ENCODE data around the gene SLC34A3. TPM values are rescaled to one million over a fixed set of nuclear protein-coding genes. Genes with fewer than 3 reads are reported as not detected.

The SLC34A3 gene
- total and polyA plus RNA-seq, 3 experiments from 2014 or later, result not detected

GRCh38 chr9:137204731-137205125 is 26.0 kb upstream of the SLC34A3 start:
- no peaks in the 10 kb centered on the region for H3K9me3 ChIP-seq (ENCODE audit: low read length)
- ChIA-PET CTCF (interaction anchor here (1.1 to 1.9 kb wide), 3 partner anchors 16 to 158 kb away, joined by 3 to 6 read pairs (median 3); partner anchors contain the start of gene SSNA1), POLR2A (interaction anchor here (0.9 to 2.8 kb wide), 4 partner anchors 15 to 109 kb away, joined by 3 to 11 read pairs (median 4); partner anchors contain the start of gene TUBB4B)
- H3K36me3 ChIP-seq (ENCODE audit: insufficient read depth, low read length), result peaks cover 5% of the 10 kb centered on the region
- peaks cover 38 to 54% (median 41%) of the 10 kb centered on the region in 3 donors for H3K4me1 Mint-ChIP-seq
- peaks cover 40% of the 10 kb centered on the region for H3K4me1 ChIP-seq (ENCODE audit: insufficient read depth, low read length)
- DNase-seq, result no peak
- peak overlapping the region; percentile 89 to 96 (median 91) for H3K4me3 Mint-ChIP-seq
- H3K27me3 Mint-ChIP-seq, result peaks cover 0 to 1% of the 10 kb centered on the region in 2 donors
- H3K9me3 Mint-ChIP-seq, result no peaks in the 10 kb centered on the region
- H3K4me3 ChIP-seq (ENCODE audit: low read length), result peak overlapping the region; percentile 97
- peak overlapping the region; percentile 85 for H3K27ac ChIP-seq (ENCODE audit: low read depth, low read length)
- no peaks in the 10 kb centered on the region for H3K27me3 ChIP-seq (ENCODE audit: insufficient read depth, low read length, poor library complexity, severe bottlenecking)
- H3K36me3 Mint-ChIP-seq, result peaks cover 0 to 19% (median 7%) of the 10 kb centered on the region in 3 donors
- H3K27ac Mint-ChIP-seq, result peak overlapping the region; percentile 68 to 96 (median 94)

- peaks cover 5% of the 10 kb centered on the region for H3K36me3 ChIP-seq (ENCODE audit: insufficient read depth, low read length)
- Mint-ChIP-seq H3K27me3 (peaks cover 0 to 1% of the 10 kb centered on the region in 2 donors), H3K36me3 (peaks cover 0 to 21% (median 7%) of the 10 kb centered on the region in 3 donors), H3K4me1 (peaks cover 38 to 54% (median 41%) of the 10 kb centered on the region in 3 donors), H3K27ac (peak within 1 kb of the TSS; percentile 88 to 96 (median 95)), H3K4me3 (peak within 1 kb of the TSS; percentile 89 to 96 (median 91)), H3K9me3 (no peaks in the 10 kb centered on the region)
- no peaks in the 10 kb centered on the region for H3K27me3 ChIP-seq (ENCODE audit: insufficient read depth, low read length, poor library complexity, severe bottlenecking)
- H3K27ac ChIP-seq (ENCODE audit: low read depth, low read length), result peak within 1 kb of the TSS; percentile 85
- H3K4me3 ChIP-seq (ENCODE audit: low read length), result peak within 1 kb of the TSS; percentile 97
- ChIA-PET CTCF (interaction anchor here (1.1 to 1.9 kb wide), 3 partner anchors 16 to 159 kb away, joined by 3 to 6 read pairs (median 3); partner anchors contain the start of gene SSNA1), POLR2A (interaction anchor here (0.9 to 2.8 kb wide), 5 partner anchors 16 to 110 kb away, joined by 3 to 11 read pairs (median 3); partner anchors contain the start of gene TUBB4B)
- H3K4me1 ChIP-seq (ENCODE audit: insufficient read depth, low read length), result peaks cover 40% of the 10 kb centered on the region
- peak; percentile 87 to 95 (median 92) for DNase-seq
- no peaks in the 10 kb centered on the region for H3K9me3 ChIP-seq (ENCODE audit: low read length)
Measured at GRCh38 chr9:137205126-137206069, 25.3 kb upstream of the SLC34A3 start, which contains the start of the genes NDOR1 and TMEM203. Gene NDOR1 (plus strand): TSS chr9:137205700. CDS start chr9:137205778, 78 bp downstream. Gene TMEM203 (minus strand): TSS chr9:137205648. CDS start chr9:137205414, 234 bp downstream.

- H3K27ac Mint-ChIP-seq, result peak overlapping the region; percentile 85 to 96 (median 92)
- ChIA-PET CTCF (interaction anchor here (1.2 to 1.4 kb wide), 2 partner anchors 20 to 30 kb away, joined by 3 to 4 read pairs; partner anchors contain the start of gene RNF224), POLR2A (interaction anchor here (1.1 to 2.0 kb wide), 2 partner anchors 17 to 77 kb away, joined by 3 to 7 read pairs; no protein-coding TSS in a partner anchor)
- peak overlapping the region; percentile 79 to 96 (median 90) for H3K4me3 Mint-ChIP-seq
- Histone ChIP-seq H3K9me3 (ENCODE audit: low read length) (no peaks in the 10 kb centered on the region), H3K36me3 (ENCODE audit: insufficient read depth, low read length) (peaks cover 5% of the 10 kb centered on the region), H3K4me1 (ENCODE audit: insufficient read depth, low read length) (peaks cover 34% of the 10 kb centered on the region), H3K27me3 (ENCODE audit: insufficient read depth, low read length, poor library complexity, severe bottlenecking) (no peaks in the 10 kb centered on the region), H3K4me3 (ENCODE audit: low read length) (peak overlapping the region; percentile 97), H3K27ac (ENCODE audit: low read depth, low read length) (peak overlapping the region; percentile 7)
- H3K36me3 Mint-ChIP-seq, result peaks cover 0 to 21% (median 7%) of the 10 kb centered on the region in 3 donors
- H3K4me1 Mint-ChIP-seq, result peaks cover 34 to 47% (median 38%) of the 10 kb centered on the region in 3 donors
- DNase-seq, result no peak
- H3K27me3 Mint-ChIP-seq, result peaks cover 0 to 1% of the 10 kb centered on the region in 2 donors
- H3K9me3 Mint-ChIP-seq, result no peaks in the 10 kb centered on the region
Measured at GRCh38 chr9:137206602-137207001, 24.1 kb upstream of the SLC34A3 start.

GRCh38 chr9:137211532-137211931 is 19.2 kb upstream of the SLC34A3 start:
- Mint-ChIP-seq H3K9me3 (no peaks in the 10 kb centered on the region), H3K36me3 (peaks cover 0 to 25% (median 7%) of the 10 kb centered on the region in 3 donors), H3K27me3 (peaks cover 0 to 1% of the 10 kb centered on the region in 2 donors), H3K4me3 (peak overlapping the region in 1 of 7 donors; percentile 30), H3K4me1 (peaks cover 12 to 13% (median 12%) of the 10 kb centered on the region in 3 donors), H3K27ac (peak overlapping the region in 1 of 8 donors; percentile 83)
- Histone ChIP-seq H3K36me3 (ENCODE audit: insufficient read depth, low read length) (peaks cover 5% of the 10 kb centered on the region), H3K4me3 (ENCODE audit: low read length) (no peak overlapping the region), H3K27me3 (ENCODE audit: insufficient read depth, low read length, poor library complexity, severe bottlenecking) (no peaks in the 10 kb centered on the region), H3K27ac (ENCODE audit: low read depth, low read length) (no peak overlapping the region), H3K9me3 (ENCODE audit: low read length) (no peaks in the 10 kb centered on the region), H3K4me1 (ENCODE audit: insufficient read depth, low read length) (peaks cover 7% of the 10 kb centered on the region)
- POLR2A ChIA-PET, result no interaction called here
- DNase-seq, result no peak
- CTCF ChIA-PET, result no interaction called here

- DNase-seq, result no peak
- Histone ChIP-seq H3K4me3 (ENCODE audit: low read length) (no peak overlapping the region), H3K4me1 (ENCODE audit: insufficient read depth, low read length) (no peaks in the 10 kb centered on the region), H3K27ac (ENCODE audit: low read depth, low read length) (no peak overlapping the region), H3K36me3 (ENCODE audit: insufficient read depth, low read length) (no peaks in the 10 kb centered on the region), H3K27me3 (ENCODE audit: insufficient read depth, low read length, poor library complexity, severe bottlenecking) (no peaks in the 10 kb centered on the region), H3K9me3 (ENCODE audit: low read length) (no peaks in the 10 kb centered on the region)
- Mint-ChIP-seq H3K36me3 (peaks cover 0 to 18% (median under 1%) of the 10 kb centered on the region in 3 donors), H3K4me3 (no peak overlapping the region), H3K9me3 (no peaks in the 10 kb centered on the region), H3K27ac (no peak overlapping the region), H3K27me3 (no peaks in the 10 kb centered on the region), H3K4me1 (peaks cover 2 to 3% (median 2%) of the 10 kb centered on the region in 3 donors)
- ChIA-PET CTCF (no interaction called here), POLR2A (no interaction called here)
Measured at GRCh38 chr9:137212520-137212919, 18.2 kb upstream of the SLC34A3 start.

- no peak overlapping the region for H3K27ac Mint-ChIP-seq
- no peaks in the 10 kb centered on the region for H3K27me3 Mint-ChIP-seq
- DNase-seq, result no peak
- no peak overlapping the region for H3K27ac ChIP-seq (ENCODE audit: low read depth, low read length)
- ChIA-PET CTCF (no interaction called here), POLR2A (no interaction called here)
- no peaks in the 10 kb centered on the region for H3K9me3 Mint-ChIP-seq
- peaks cover 0 to 2% (median 0%) of the 10 kb centered on the region in 3 donors for H3K4me1 Mint-ChIP-seq
- H3K4me1 ChIP-seq (ENCODE audit: insufficient read depth, low read length), result no peaks in the 10 kb centered on the region
- H3K4me3 ChIP-seq (ENCODE audit: low read length), result no peak overlapping the region
- H3K36me3 Mint-ChIP-seq, result peaks cover 0 to 16% (median 0%) of the 10 kb centered on the region in 3 donors
- no peaks in the 10 kb centered on the region for H3K27me3 ChIP-seq (ENCODE audit: insufficient read depth, low read length, poor library complexity, severe bottlenecking)
- no peak overlapping the region for H3K4me3 Mint-ChIP-seq
- H3K9me3 ChIP-seq (ENCODE audit: low read length), result no peaks in the 10 kb centered on the region
- H3K36me3 ChIP-seq (ENCODE audit: insufficient read depth, low read length), result no peaks in the 10 kb centered on the region
Measured at GRCh38 chr9:137213160-137214060, 17.3 kb upstream of the SLC34A3 start.

GRCh38 chr9:137214620-137215019 is 16.1 kb upstream of the SLC34A3 start:
- Mint-ChIP-seq H3K27ac (peak overlapping the region in 1 of 8 donors; percentile 47), H3K4me1 (no peaks in the 10 kb centered on the region), H3K27me3 (no peaks in the 10 kb centered on the region), H3K36me3 (peaks cover 0 to 10% (median 0%) of the 10 kb centered on the region in 3 donors), H3K4me3 (no peak overlapping the region), H3K9me3 (peaks cover 0 to 1% (median 0%) of the 10 kb centered on the region in 5 donors)
- no peaks in the 10 kb centered on the region for H3K27me3 ChIP-seq (ENCODE audit: insufficient read depth, low read length, poor library complexity, severe bottlenecking)
- DNase-seq, result no peak
- no peak overlapping the region for H3K27ac ChIP-seq (ENCODE audit: low read depth, low read length)
- POLR2A ChIA-PET, result no interaction called here
- no peaks in the 10 kb centered on the region for H3K4me1 ChIP-seq (ENCODE audit: insufficient read depth, low read length)
- H3K9me3 ChIP-seq (ENCODE audit: low read length), result no peaks in the 10 kb centered on the region
- H3K36me3 ChIP-seq (ENCODE audit: insufficient read depth, low read length), result no peaks in the 10 kb centered on the region
- CTCF ChIA-PET, result interaction anchor here (1.0 kb wide), 1 partner anchor 99 kb away, joined by 4 read pairs; no protein-coding TSS in a partner anchor
- no peak overlapping the region for H3K4me3 ChIP-seq (ENCODE audit: low read length)
